ENCODE measurements around the gene ELMO1.

GRCh38 chr7:37191797-37192196, 256.9 kb downstream of the ELMO1 start:
- TF ChIP-seq LEF1 (IDR thresholded peaks at IDR 0.05; ENCODE audit: borderline replicate concordance) (no peak), BHLHE40 (IDR thresholded peaks at IDR 0.05; ENCODE audit: borderline replicate concordance) (no peak), ELF4 (IDR thresholded peaks at IDR 0.05) (no peak), SUZ12 (IDR thresholded peaks at IDR 0.05) (no peak), HDGF (IDR thresholded peaks at IDR 0.05; ENCODE audit: borderline replicate concordance) (no peak), L3MBTL2 (conservative IDR thresholded peaks at IDR 0.05) (no peak), ARNT (IDR thresholded peaks at IDR 0.05) (no peak), FOXM1 (IDR thresholded peaks at IDR 0.05; ENCODE audit: borderline replicate concordance) (no peak), PKNOX1 (IDR thresholded peaks at IDR 0.05) (no peak), FOXK2 (IDR thresholded peaks at IDR 0.05) (no peak)
